ENCODE data around the gene SUPT5H. TPM values are rescaled to one million over a fixed set of nuclear protein-coding genes. Genes with fewer than 3 reads are reported as not detected.
"Not testable (repeated sequence)": the region's sequence is repeated elsewhere in the genome, so short reads cannot be mapped to it uniquely, and the experiment has no call there.

The SUPT5H gene
- total RNA-seq, 1 donor, result 80.7 TPM

DNA sequence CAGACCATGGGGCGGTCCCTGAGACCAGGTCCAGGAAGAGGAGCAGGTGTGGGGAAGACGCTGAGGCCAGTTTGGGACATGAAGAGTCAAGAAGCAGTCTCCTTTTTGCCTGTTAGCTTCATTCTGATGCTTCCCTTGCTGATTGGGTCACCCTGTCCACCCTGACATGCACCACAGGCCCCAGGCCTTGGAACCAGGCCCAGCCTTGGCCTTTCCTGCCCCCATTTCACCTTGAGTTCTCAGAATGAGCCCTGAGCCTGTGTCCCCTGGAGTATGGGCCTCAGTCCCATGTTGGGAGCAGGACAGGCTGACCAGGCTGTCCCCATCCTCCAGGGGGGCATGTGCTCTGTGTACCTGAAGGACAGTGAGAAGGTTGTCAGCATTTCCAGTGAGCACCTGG, 30.4 kb downstream of the SUPT5H start:
- no peak overlapping the region for H3K4me3 ChIP-seq (ENCODE audit: low read depth, low read length)
- TF ChIP-seq CTCF (IDR thresholded peaks at IDR 0.05; ENCODE audit: insufficient read depth, low read depth, low read length), result no peak
- DNase-seq (ENCODE audit: low read depth), result no peak

DNA sequence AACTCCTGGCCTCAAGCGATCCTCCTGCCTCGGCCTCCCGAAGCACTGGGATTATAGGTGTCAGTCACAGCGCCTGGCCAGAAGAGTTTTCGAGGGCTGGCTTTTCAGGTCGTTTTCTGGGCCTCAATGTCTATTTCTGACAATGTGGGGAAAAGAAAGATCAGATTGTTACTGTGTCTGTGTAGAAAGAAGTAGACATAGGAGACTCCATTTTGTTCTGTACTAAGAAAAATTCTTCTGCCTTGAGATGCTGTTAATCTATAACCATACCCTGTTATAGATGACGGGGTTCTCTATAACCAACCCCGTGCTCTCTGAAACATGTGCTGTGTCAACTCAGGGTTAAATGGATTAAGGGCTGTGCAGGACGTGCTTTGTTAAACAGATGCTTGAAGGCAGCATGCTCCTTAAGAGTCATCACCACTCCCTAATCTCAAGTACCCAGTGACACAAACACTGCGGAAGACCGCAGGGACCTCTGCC, 34.0 kb downstream of the SUPT5H start:
- H3K4me3 ChIP-seq (ENCODE audit: low read depth, low read length); DNase-seq (ENCODE audit: low read depth): not testable (repeated sequence)

- no peak for DNase-seq (ENCODE audit: low read depth)
- peak overlapping the region; percentile 93 for H3K4me3 ChIP-seq (ENCODE audit: low read depth, low read length)
- no peak for TF ChIP-seq CTCF (IDR thresholded peaks at IDR 0.05; ENCODE audit: insufficient read depth, low read depth, low read length)
These were observed 34.5 kb downstream of the SUPT5H start for GRCh38 chr19:39479916-39480315.

DNA sequence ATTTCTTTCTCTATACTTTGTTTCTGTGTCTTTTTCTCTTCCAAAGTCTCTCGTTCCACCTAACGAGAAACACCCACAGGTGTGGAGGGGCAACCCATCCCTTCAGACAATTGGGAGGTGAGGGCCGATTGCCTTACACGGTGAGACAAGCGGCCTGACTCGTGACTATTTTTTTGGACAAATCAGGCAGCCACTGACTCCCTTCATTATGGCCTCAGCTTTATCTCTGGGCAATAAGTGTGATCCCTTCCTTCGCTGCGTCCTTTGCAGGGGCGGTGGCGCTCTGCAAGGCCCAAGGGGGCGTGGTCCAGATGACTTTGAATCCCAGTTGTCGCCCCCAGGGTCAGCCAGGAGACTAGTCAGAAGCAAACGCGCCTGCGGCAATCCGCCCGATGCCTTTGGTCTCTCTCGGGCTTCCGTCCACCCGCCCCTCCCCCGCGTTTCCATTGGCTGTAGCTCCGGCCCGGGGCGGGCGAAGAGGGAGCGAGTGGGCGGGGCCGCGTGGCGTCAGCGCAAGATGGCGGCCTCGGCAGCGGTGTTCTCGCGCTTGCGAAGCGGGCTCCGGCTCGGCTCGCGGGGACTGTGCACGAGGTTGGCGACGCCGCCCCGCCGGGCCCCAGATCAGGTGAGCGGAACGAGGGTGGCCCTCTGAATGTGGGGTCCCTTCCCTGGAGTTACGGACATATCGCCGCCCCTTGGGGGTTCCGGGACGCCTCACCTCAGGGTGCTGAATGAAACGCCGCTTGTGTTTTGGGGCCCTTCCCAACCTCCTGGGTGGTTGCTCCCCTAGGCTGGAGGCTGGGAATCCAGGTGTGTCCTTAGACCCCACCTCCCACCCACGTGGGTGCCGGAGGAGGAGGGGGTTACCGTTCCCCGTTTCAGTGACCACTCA, 35.2 kb downstream of the SUPT5H start, which contains the start of gene TIMM50:
Gene TIMM50, plus strand, starts transcription at position 502 of the 892 bp plus-strand sequence. Its CDS starts 16 bp downstream, at position 518.
- DNase-seq (ENCODE audit: low read depth), result peak; percentile 94
- peak within 1 kb of the TSS; percentile 93 for H3K4me3 ChIP-seq (ENCODE audit: low read depth, low read length)
- no peak for TF ChIP-seq CTCF (IDR thresholded peaks at IDR 0.05; ENCODE audit: insufficient read depth, low read depth, low read length)

DNA sequence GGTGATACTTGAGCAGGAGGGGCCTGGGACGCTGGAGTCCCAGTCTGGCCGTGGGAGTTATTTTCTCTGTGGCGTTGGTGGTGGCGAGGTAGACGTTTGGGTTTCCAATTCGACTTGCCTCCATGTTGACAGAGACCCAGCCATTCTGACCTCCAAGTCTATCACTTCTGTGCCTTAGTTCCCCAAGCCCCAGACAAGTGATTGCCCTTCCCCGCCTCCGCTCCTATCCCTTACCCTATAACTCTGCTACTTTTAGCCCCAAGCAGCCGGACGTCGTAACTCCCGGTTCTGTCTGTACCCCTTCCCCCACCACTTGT, 35.8 kb downstream of the SUPT5H start:
- H3K4me3 ChIP-seq (ENCODE audit: low read depth, low read length), result peak overlapping the region; percentile 93
- no peak for TF ChIP-seq CTCF (IDR thresholded peaks at IDR 0.05; ENCODE audit: insufficient read depth, low read depth, low read length)
- peak; percentile 7 for DNase-seq (ENCODE audit: low read depth)

DNA sequence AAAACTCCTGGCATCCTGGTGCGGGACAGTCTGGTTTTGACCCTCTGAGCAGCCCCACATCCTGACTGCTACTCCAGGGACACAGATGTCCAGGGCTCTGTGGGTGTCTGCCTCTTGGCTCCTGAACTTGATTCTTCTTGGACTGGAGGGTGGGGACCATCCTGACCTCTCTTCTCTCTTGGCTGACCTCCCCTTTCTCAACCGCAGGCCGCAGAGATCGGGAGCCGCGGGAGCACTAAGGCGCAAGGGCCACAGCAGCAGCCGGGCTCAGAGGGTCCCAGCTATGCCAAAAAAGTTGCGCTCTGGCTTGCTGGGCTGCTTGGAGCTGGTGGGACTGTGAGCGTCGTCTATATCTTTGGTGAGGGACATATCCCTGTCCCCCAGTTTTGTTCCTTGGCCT, 36.3 kb downstream of the SUPT5H start:
- peak overlapping the region; percentile 93 for H3K4me3 ChIP-seq (ENCODE audit: low read depth, low read length)
- DNase-seq (ENCODE audit: low read depth), result no peak
- no peak for TF ChIP-seq CTCF (IDR thresholded peaks at IDR 0.05; ENCODE audit: insufficient read depth, low read depth, low read length)

GRCh38 chr19:39483141-39483540, 37.8 kb downstream of the SUPT5H start:
- TF ChIP-seq CTCF (IDR thresholded peaks at IDR 0.05; ENCODE audit: insufficient read depth, low read depth, low read length), result no peak

More at GRCh38 chr19:39483141-39483540, 37.8 kb downstream of the SUPT5H start:
- no peak overlapping the region for H3K4me3 ChIP-seq (ENCODE audit: low read depth, low read length)
- no peak for DNase-seq (ENCODE audit: low read depth)
